H4 (cell line): ENCODE measurements around the gene KRT26. TPM values are rescaled to one million over a fixed set of nuclear protein-coding genes. Genes with fewer than 3 reads are reported as not detected.
"Not testable (repeated sequence)": the region's sequence is repeated elsewhere in the genome, so short reads cannot be mapped to it uniquely, and the experiment has no call there.

Experiments
- DNase-seq: peaks from one replicate; pipeline ENCODE4 v3.0.0-alpha.2; 2015; ENCODE audit warnings: low spot score
- total RNA-seq: library from RNA; depleted of rRNA; stranded (reverse); fragments of >200 nt; shearing (Covaris generic); gene quantifications from 2 replicates; pipeline ENCODE4 v1.2.3, GENCODE V29; 2014; rRNA removed

Gene KRT26
- not detected in 2 replicates for total RNA-seq

DNA sequence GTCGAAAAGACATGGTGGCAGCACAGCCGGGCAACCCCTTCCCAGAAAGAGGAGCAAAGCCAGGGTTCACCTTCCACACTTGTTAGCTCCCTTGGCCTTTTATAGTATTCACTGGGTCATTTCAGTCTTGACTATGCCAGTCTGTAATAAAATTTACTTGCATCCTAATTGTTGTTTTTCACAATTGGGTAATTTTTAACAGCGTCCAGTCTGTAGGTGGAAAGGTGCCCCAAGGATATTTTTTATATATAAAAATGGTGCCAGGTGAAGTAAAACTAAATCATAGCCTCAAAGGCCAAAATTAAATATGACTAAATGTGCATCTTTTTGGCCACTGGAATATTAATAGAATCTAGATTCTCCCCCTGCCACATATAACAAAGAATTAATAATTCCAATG, at the start of gene KRT26:
Gene KRT26 (minus strand): TSS at position 101 of the 400 bp plus-strand sequence. CDS start 88 bp downstream, at position 13.
- DNase-seq, result no peak

GRCh38 chr17:40821536-40821935, 49.5 kb upstream of the KRT26 start:
- DNase-seq, result no peak

DNA sequence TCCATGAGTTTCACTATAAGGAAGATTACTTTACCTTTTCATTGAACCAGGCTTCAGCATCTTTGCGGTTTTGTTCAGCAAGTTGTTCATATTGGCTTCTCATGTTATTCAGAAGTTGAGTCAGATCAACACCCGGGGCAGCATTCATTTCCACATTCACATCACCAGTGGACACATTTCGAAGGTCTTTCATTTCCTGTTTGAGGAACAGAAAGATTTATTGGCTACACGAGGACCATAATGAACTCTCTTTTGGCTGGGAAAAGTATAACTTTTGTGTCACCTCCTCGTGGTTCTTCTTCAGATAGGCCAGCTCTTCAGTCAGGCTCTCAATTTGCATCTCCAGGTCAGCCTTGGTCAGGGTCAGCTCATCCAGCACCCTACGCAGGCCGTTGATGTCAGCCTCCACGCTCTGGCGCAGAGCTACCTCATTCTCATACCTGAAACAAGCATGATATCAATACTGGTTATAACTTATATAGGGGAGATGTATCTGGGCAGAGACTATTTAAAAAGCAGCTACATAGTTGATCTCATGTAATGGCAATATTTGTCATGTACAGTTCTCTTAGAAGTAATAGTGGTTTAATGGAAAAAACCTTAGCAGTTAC, 48.3 kb upstream of the KRT26 start:
- no peak for DNase-seq

GRCh38 chr17:40819528-40820125, 47.6 kb upstream of the KRT26 start:
- DNase-seq, result no peak

- peak; percentile 70 for DNase-seq
These were observed 46.9 kb upstream of the KRT26 start for GRCh38 chr17:40818733-40819527.

GRCh38 chr17:40818343-40818732, 46.3 kb upstream of the KRT26 start:
- DNase-seq, result no peak

GRCh38 chr17:40817103-40817682, 45.2 kb upstream of the KRT26 start:
- no peak for DNase-seq

DNA sequence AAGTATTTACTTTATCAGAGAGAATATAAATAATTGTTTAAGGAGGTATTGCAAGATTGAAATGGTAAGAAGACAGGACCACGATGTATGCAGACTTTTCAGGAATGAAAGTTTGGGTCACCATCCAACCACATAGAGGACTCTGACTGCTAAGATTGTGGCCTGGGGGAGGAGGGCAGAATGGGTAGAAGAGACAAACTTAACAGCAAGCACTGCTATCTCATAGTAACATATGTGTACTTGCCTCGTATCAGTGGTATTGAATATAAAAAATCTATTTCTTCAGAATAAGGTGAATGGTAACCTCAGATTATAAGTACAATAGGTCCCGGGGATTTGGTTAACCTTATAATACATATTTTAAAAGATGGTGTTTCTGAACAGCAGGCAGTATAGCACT, 44.6 kb upstream of the KRT26 start:
- no peak for DNase-seq

- DNase-seq, result no peak
These were observed 43.4 kb upstream of the KRT26 start for GRCh38 chr17:40815381-40815780.

- DNase-seq, result not testable (repeated sequence)
These were observed 42.7 kb upstream of the KRT26 start for GRCh38 chr17:40814657-40815056.

GRCh38 chr17:40813804-40814203, 41.8 kb upstream of the KRT26 start:
- no peak for DNase-seq

- DNase-seq, result no peak
These were observed 40.6 kb upstream of the KRT26 start for GRCh38 chr17:40812639-40813038.

DNA sequence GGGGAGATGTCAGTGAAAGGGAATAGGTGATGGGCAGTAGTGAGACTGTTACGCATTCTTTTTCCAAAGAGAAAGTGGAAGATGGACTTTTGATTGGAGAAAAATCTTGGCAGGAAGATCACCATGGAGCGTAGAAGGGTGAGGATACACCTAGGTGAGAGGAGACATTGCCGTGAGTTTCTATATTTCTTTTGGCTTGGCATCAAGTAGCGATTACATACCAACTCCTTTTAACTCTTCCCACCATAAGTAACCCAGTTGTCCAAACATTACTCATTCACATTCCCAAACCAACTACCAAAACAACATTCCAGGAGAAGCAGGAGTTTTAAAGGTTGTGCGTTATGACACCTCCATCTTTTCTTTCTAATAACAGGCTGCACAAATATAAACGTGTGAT, 38.5 kb upstream of the KRT26 start:
- DNase-seq, result no peak

GRCh38 chr17:40809721-40810421, 37.9 kb upstream of the KRT26 start:
- DNase-seq, result no peak

DNA sequence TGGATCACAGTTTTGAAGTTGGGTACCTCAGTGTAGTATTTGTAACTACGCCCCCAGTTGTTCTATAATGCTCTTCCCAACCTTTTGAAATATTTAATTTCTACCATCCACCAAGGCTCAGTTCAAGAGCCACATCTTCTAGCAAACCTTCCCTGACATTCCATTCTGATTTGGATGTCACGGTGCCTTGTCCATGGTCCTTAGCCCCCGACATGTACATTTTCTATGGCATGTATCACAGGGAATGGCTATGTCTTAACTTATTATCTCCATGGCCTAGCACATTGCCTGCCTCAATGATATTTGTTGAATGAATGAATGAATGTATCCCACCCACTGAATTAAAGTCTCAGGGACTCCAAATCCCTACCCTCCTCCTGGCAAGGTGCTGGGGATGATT, 34.1 kb upstream of the KRT26 start:
- DNase-seq, result no peak

GRCh38 chr17:40803617-40804082, 31.6 kb upstream of the KRT26 start:
- peak; percentile 70 for DNase-seq

- DNase-seq, result no peak
These were observed 29.2 kb upstream of the KRT26 start for GRCh38 chr17:40801157-40801556.

DNA sequence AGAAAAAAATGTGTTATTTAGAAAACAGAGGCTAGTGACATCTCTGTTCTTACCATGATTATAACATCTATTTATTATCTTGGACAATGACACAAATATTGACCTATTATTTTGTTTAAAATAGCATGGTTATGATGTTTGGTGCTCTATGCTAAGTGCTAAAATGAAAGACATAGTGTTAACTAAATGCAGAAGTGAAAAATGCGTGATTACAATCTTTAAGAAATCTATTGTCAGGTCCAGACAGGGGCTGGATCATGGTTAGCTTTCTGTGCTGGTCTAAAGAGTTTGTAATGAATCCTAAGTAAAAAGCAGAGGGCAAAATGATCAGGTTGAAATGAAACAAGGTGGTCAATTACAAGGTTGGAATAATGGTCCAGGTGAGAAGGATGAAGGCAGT, 28.4 kb upstream of the KRT26 start:
- no peak for DNase-seq

DNA sequence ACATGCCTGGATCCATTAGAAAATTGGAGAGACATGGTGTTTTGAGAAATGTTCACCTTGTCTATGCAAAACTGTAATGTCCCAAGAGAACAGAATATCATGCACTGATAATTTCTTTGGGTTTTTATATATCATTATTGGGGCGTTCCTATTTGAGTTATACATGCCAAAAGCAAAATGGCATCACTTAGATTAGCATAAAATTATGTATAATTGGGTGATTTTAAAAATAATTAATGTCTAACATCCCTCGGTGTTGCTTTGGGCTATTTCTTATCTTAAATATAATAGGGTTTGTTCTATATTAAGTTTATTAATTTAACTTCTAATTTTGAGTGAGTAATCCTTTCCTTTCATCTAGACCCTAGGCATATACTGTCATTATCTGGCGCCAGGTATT, 27.9 kb upstream of the KRT26 start, which contains the start of gene KRT28:
Gene KRT28 (minus strand): TSS at position 101 of the 400 bp plus-strand sequence. CDS start 66 bp downstream, at position 35.
- DNase-seq, result no peak

DNA sequence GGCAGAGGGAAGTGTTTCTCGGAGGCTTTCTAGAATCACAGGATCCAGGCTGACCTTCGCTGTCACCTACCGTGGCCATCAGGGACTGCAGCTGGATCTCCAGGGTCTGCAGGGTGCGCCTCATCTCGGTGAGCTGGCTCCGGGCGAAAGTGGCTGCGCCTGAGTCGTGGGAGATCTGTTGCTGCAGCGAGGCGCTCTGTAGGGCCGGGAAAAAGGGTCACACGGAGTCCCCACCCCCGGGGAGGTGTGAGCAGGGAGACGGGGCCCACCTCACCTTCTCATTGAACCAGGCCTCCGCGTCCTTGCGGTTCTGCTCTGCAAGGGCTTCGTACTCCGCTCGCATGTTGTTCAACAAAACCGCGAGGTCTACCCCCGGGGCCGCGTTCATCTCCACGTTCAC, 24.8 kb upstream of the KRT26 start:
- DNase-seq, result no peak

DNA sequence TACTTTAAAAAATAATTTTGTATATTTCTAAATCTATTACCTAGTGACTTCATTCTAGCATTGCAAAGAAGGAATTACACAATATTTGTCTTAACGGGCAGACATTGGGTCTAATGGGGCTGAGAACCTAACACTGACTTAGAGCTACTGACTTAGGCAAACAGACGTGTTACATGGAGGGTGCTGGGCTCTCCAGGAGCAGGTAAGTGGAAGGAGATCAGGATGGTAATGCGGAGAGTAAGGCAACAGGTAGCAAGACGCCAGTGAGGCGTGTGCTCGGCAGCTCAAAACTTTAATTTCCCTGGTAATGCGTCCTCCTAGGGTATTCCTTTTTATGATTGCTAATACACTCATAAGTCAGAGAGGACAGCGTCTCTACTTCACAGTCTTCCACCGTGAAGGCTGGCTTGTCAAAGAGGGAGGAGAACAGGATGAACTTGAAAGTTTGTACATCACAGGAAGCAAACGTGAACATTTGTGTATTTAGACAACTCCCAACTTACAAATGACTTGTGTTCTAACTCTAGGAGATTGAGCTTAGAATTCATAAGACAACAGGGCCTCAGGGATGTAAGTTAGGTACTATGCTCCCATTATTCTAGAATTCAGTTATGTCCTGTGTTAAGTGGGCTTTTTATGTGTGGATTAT, 23.1 kb upstream of the KRT26 start:
- DNase-seq, result no peak
